ENCODE measurements around the gene IRX1.

The IRX1 gene

DNA sequence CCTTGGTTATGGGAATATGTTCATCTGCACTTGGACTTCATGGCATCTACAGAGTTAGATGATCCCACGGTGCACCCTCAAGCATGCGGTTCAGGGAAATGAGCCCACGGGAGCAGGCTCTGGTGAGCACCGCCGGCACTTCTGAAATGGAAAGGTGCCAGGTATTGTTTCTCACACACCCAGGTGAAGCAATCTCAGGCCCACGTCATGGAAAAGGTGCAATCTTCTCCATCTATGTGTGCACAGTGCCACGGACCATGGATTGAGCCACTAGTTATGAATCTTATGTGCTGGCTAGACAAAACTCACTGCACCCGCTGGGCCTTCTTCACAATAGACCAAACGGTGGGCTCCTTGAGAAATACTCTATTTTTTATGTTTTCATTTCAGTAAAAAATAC, 27.3 kb downstream of the IRX1 start:
- H3K4me1 Mint-ChIP-seq: no peaks in the 10 kb centered on the region
- H3K4me3 Mint-ChIP-seq: no peak overlapping the region
- H3K27me3 Mint-ChIP-seq (ENCODE audit: low read depth, poor library complexity): peaks cover 13% of the 10 kb centered on the region
- H3K27ac Mint-ChIP-seq: no peak overlapping the region
- H3K36me3 Mint-ChIP-seq (ENCODE audit: low read depth): no peaks in the 10 kb centered on the region
- peaks cover 10% of the 10 kb centered on the region for H3K9me3 Mint-ChIP-seq
- DNase-seq: no peak
- TF ChIP-seq, protein P1, sequence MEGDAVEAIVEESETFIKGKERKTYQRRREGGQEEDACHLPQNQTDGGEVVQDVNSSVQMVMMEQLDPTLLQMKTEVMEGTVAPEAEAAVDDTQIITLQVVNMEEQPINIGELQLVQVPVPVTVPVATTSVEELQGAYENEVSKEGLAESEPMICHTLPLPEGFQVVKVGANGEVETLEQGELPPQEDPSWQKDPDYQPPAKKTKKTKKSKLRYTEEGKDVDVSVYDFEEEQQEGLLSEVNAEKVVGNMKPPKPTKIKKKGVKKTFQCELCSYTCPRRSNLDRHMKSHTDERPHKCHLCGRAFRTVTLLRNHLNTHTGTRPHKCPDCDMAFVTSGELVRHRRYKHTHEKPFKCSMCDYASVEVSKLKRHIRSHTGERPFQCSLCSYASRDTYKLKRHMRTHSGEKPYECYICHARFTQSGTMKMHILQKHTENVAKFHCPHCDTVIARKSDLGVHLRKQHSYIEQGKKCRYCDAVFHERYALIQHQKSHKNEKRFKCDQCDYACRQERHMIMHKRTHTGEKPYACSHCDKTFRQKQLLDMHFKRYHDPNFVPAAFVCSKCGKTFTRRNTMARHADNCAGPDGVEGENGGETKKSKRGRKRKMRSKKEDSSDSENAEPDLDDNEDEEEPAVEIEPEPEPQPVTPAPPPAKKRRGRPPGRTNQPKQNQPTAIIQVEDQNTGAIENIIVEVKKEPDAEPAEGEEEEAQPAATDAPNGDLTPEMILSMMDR (IDR thresholded peaks at IDR 0.05): no peak

DNA sequence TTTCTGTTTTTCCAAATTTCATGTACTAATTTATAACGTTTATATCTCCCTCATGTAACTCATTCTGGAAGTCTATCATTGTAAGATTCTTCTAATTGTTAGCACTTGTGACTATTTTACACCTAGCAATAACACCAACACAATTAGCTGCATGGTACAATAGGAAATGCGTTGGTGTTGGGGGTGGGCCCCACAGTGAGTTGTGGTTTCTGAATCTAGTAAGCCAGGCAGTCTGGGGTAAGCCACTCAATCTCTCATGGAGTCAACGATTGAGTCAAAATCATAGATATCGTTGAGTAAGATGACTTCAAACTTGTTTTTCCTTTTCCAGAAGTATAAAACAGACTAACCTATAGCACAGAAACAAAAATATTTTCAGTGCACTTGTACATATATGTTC, 30.0 kb downstream of the IRX1 start:
- H3K36me3 Mint-ChIP-seq (ENCODE audit: low read depth): no peaks in the 10 kb centered on the region
- no peaks in the 10 kb centered on the region for H3K4me1 Mint-ChIP-seq
- H3K27me3 Mint-ChIP-seq (ENCODE audit: low read depth, poor library complexity): peaks cover 16% of the 10 kb centered on the region
- H3K9me3 Mint-ChIP-seq: peaks cover 10% of the 10 kb centered on the region
- no peak for DNase-seq
- no peak overlapping the region for H3K4me3 Mint-ChIP-seq
- TF ChIP-seq, protein P1 (IDR thresholded peaks at IDR 0.05): no peak
- no peak overlapping the region for H3K27ac Mint-ChIP-seq

DNA sequence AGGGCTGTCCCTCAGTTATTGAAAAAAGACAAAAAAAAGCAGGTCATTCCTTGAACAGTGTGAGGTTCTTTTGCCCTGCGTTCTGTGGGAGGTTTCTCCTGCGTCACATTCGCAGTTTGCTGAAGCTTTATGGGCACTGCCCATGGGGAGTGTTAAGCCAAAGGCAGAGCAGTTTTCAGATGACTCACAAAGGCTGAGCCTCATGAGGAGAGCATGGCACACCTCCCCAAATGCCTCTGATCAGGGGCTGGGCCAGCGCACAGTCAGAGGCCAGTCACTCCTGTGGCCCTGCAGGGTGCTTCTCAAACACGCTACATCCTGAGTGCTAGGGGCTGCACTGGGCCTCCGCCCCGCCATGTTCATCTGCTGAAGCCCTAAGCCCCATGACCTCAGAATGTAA, 38.4 kb downstream of the IRX1 start:
- TF ChIP-seq, protein P1 (IDR thresholded peaks at IDR 0.05): no peak
- Mint-ChIP-seq H3K27me3 (ENCODE audit: low read depth, poor library complexity) (peaks cover 16% of the 10 kb centered on the region), H3K36me3 (ENCODE audit: low read depth) (no peaks in the 10 kb centered on the region), H3K27ac (no peak overlapping the region), H3K9me3 (peaks cover 16% of the 10 kb centered on the region), H3K4me3 (no peak overlapping the region), H3K4me1 (no peaks in the 10 kb centered on the region)
- no peak for DNase-seq

DNA sequence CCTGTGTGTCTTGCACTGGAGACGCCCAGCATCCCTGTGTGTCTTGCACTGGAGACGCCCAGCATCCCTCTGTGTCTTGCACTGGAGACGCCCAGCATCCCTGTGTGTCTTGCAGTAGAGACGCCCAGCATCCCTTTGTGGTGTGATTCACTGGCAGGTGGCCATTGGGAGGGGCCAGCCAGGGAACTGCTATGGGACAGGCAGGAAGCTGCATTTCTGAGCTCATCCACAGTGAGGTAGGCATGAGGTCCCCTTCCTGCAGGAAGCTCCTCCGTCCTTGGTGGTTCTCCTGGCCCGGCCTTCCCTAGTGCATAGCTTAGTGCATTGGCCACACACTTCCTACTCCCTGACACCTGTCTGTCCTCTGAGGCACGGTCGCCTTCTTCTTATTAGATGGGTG, 43.5 kb downstream of the IRX1 start:
- TF ChIP-seq, protein P1 (IDR thresholded peaks at IDR 0.05): no peak
- Mint-ChIP-seq H3K27me3 (ENCODE audit: low read depth, poor library complexity) (peaks cover 5% of the 10 kb centered on the region), H3K4me3 (no peak overlapping the region), H3K9me3 (peaks cover 16% of the 10 kb centered on the region), H3K27ac (no peak overlapping the region), H3K4me1 (peaks cover 7% of the 10 kb centered on the region), H3K36me3 (ENCODE audit: low read depth) (no peaks in the 10 kb centered on the region)
- no peak for DNase-seq

DNA sequence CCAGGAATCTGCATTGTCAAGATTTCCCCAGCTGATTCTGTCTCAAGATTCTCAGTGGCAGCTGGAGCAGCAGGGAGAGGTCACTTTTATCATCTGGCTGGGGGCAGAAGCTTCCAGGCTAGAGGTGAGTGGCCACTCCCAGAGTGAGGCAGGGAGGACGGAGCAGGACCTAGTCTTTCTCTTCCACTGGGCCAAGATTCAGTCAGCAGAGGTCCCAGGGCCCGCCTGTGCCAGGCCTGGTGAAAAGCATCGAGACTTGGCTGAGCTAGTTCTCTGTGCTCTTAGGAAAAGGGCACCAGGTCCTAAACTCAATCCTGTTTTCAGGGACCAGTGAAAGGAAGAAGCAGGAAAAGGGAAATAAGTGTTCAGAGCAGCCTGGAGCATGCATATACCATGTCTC, 46.6 kb downstream of the IRX1 start:
- Mint-ChIP-seq H3K9me3 (no peaks in the 10 kb centered on the region), H3K36me3 (ENCODE audit: low read depth) (no peaks in the 10 kb centered on the region), H3K4me1 (peaks cover 7% of the 10 kb centered on the region), H3K4me3 (no peak overlapping the region), H3K27ac (no peak overlapping the region), H3K27me3 (ENCODE audit: low read depth, poor library complexity) (peaks cover 10% of the 10 kb centered on the region)
- TF ChIP-seq, protein P1 (IDR thresholded peaks at IDR 0.05): no peak
- no peak for DNase-seq

DNA sequence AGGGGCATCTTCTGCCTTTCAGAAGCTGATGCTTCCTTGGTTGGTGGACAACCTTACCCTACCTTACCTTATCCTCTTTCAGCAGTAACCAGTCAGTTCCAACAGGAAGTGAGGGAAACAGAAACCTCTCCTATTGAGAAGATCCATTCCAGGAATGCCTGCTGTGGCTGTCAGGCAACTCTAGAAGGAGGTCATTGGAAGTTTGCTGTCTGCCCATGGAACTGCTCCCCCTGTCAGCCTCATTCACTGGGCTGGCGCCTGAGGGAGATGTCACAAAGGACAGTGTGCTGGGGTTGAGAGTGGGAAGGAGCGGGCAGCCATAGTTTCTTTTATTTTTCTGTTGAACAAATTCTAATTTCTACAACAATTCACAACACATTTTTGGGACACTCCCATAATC, 54.7 kb downstream of the IRX1 start:
- no peak overlapping the region for H3K27ac Mint-ChIP-seq
- TF ChIP-seq, protein P1 (IDR thresholded peaks at IDR 0.05): no peak
- peaks cover 42% of the 10 kb centered on the region for H3K27me3 Mint-ChIP-seq (ENCODE audit: low read depth, poor library complexity)
- H3K4me3 Mint-ChIP-seq: no peak overlapping the region
- no peaks in the 10 kb centered on the region for H3K9me3 Mint-ChIP-seq
- H3K4me1 Mint-ChIP-seq: peaks cover 4% of the 10 kb centered on the region
- H3K36me3 Mint-ChIP-seq (ENCODE audit: low read depth): no peaks in the 10 kb centered on the region
- no peak for DNase-seq
